ENCODE measurements around the gene USP46.

The USP46 gene, protein sequence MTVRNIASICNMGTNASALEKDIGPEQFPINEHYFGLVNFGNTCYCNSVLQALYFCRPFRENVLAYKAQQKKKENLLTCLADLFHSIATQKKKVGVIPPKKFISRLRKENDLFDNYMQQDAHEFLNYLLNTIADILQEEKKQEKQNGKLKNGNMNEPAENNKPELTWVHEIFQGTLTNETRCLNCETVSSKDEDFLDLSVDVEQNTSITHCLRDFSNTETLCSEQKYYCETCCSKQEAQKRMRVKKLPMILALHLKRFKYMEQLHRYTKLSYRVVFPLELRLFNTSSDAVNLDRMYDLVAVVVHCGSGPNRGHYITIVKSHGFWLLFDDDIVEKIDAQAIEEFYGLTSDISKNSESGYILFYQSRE

DNA sequence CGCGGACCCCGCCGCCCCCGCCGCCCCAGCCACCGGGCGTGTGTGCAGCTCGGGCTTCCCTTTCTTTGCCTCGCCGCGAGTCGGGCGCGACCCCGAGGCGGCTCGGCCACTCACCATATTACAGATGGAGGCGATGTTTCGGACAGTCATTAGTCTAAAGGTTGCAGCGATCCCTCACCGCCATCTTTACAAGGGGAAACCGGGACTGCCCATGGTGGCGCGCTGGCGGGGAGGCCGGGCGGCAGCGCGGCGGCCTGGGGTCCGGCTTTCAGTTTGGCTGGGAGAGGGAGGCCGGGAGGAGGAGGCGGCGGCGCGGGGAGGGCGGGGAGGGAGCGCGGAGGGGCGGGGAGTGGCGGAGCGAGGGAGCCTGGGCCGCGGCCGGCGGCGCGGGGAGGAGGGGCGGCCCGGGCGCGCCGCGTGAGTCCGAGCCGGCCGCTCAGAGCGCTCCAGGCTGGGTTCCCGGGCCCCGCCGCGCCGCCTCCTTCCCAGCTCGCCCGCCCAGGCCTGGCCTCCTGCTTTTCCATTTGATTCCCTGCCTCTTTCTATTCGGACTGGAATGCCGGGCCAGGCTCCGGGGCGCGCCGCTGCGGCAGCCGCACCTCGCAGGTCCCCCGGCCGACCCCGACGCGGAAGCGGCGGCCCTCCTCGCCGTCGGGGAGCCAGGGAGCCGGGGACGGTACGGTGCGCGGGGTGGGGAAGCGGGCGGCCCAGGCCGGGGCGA lies at the start of gene USP46:
USP46 (minus strand) TSS at position 301 of the 721 bp plus-strand sequence; CDS start at position 150, 151 bp downstream.
- peak; percentile 48 for DNase-seq

DNA sequence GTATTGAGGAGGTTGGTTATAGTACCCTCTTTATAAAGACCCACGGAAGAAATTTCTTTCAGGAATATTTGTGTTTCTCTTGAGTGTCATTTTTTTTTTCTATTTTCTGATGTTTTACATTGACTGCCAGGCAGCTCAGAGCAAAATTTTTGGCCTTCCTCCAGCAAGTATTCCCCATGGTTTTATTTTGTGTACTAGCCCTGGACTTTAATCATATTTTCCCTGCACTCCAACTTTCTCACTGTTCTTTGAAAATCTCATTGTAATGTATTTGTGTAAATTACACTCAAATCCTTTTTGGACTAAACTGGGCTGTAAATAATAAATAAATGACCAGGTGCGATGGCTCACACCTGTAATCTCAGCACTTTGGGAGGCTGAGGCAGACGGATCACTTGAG lies 45.6 kb upstream of the USP46 start:
- DNase-seq, result no peak

DNA sequence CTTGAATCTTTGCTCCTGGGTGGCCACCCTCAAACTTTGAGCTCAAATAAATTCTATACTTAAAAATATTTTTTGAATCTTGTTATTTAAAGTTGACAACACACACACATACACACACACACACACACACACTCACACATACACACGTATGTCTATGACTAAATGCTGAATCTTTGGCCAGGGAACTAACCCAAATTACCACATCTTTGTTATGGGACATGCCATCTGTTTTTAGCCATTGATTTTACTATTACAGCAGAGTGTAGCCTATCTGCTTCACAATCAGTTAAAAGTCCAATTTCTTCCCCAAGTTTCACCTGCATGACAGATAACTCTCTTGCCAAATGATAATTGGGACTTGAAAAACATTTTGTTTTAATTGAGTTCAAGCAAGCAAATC lies 45.0 kb upstream of the USP46 start:
- DNase-seq, result no peak

DNA sequence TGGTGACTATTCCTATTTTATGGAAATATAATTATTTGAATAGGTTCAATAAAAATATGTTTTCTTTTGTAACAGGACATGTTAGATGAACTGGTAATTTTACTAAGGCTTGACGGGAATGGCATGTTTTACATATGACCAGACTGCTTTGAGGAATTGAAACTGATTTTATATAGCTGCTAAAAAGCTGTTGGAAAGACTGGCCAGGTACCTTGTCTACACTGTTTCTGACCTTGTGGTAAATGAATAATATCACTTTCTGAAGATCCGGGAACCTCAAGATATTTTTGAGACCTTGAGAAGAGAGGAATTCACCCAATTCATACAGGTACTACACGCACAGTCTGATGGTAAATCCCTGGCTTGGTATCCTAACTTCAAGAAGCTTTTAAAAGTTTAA lies 42.1 kb upstream of the USP46 start:
- DNase-seq, result no peak

DNA sequence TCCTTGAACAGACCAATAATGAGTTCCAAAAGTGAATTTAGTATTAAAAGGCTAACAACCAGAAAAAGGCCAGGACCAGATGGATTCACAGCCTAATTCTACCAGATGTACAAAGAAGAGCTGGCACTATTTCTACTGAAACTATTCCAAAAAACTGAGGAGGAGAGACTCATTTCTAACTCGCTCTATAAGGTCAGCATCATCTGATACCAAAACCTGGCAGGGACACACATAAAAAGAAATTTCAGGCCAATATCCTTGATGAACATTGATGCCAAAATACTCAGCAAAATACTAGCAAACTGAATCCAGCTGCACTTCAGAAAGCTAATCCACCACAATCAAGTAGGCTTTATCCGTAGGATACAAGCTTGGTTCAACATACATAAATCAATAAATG lies 35.8 kb upstream of the USP46 start:
- DNase-seq, result no peak

DNA sequence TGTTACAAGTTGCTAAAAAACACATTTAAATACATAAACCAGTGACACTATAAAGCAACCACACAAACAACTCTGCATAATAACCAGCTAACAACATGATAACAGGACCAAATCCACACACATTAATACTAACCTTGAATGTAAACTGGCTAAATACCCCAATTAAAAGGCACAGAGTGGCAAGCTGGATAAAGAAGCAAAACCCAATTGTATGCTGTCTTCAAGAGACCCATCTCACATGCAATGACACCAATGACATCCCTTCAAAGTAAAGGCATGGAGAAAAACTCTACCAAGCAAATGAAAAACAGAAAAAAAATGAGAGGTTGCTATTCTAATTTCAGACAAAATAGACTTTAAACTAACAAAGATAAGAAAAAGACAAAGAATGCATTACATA lies 34.4 kb upstream of the USP46 start:
- no peak for DNase-seq

DNA sequence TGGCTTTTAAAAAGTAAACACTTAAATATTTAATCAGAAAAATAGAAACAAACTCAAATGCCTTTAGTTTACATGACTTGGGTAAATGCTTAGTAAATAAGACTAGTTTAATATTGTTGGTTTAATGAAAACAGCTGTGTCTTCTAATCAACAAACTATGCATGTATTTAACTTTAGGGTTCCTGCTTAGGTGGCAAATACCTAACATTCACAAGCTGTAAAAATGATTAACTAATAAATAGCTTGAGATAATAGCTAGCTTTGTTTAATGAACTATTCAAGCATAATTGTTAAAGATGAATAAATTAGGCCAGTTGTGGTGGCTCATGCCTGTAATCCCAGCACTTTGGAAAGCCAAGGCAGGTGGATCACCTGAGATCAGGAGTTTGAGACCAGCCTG lies 30.0 kb upstream of the USP46 start:
- DNase-seq, result no peak

DNA sequence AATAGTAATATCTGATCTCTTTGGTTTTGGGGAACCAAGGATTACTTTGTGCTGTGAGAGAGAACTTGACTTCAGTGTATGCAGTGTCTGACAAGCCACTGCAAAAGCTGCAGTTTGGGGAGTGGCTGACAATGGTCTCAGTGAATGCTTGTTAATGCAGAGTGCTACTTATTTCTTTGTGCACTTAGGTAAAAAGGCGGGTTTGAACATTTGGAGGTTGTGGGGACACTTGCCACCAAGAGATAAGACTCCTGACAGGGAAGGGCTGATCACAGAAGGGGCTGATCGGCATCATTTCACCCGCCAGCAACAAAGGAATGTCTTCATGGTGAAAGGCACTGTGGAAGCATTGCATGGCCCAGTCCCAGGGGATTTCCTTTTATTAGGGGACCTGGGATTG lies 28.6 kb upstream of the USP46 start:
- no peak for DNase-seq

DNA sequence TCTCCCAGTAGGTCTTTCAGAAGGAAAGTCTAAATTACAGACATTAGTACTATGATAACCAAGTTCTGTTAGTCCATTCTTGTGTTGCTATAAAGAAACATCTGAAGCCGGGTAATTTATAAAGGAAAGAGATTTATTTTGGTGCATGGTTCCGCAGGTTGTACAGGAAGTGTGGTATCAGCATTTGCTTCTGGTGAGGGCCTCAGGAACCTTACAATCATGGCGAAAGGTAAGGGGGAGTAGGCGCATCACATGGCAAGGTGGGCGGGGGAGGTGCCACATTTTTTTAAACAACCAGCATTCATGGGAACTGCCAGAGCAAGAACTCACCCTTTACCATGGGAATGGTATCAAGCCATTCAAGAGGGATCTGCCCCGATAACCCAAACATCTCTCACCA lies 26.2 kb upstream of the USP46 start:
- DNase-seq, result no peak

DNA sequence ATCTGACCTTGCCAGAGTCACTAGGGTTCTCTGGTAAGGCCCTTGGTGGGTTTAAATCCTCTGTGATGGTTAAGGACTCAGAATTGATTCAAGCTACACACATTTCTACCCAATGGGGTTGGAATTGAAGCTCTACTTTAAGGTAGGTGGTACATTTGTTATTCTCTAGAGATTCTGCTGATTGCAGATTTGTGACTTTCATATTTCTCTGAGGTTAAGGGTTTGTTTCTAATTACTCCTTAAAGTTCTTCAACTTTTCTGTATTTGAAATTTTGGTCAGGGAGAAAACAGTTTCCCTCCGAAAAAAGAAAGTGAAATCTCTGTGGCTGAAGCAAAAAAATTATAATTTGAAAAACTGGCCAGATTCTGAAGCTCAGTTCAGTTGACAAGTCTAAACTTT lies 25.8 kb upstream of the USP46 start:
- DNase-seq, result no peak

DNA sequence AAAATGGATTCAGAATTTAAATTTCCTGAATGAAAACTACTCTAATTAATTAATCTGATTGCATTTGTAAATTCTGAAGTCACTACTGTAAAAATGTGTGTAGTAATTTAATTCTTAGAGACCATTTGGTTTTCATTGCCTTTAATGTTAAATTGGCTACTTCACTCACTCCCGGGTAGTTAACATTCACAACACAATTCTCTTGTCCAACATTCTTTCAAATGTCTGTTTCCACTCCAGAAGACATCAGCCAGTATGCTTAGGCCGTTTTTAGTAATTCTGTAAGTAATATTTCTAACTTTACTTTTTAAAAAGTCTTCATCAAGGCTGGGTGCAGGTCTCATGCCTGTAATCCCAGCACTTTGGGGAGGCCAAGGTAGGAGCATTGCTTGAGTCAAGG lies 21.3 kb upstream of the USP46 start:
- DNase-seq, result no peak

DNA sequence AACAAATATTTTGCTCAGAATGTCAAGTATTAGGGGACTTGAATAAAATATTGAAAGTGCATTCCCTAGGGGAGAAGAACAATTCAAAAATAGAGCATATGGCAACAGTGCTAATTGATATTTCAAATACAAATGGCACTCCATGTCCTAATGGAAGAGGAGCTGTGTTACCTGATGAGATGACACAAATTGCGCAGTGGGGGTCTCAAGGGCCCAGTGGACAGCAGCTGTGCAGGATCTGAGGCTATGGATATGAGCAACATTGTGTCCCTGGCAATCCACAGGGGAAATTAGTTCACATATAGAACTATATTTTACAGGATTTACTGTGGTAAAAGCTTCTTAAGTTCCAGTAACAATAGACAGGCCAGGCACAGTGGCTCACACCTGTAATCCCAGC lies 17.4 kb upstream of the USP46 start:
- DNase-seq, result no peak

DNA sequence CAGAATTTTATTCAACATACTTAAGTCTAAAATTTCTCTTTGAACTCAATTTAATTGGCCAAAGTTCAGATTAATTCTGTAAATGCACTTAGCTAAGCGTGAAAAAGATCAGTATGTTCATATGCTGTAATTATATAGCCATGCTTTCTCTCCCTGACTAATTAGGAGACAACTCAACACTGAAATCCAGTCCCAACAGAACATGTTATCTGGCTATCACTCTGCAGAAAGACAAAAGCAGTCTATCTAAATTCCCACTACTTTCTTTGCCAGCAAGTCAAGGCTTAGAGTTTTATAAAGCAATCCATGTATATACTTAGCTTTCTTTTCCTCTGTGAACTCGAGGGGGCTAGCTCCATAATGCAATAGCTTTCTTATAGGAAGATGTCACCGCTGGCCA lies 16.0 kb upstream of the USP46 start:
- DNase-seq, result no peak

DNA sequence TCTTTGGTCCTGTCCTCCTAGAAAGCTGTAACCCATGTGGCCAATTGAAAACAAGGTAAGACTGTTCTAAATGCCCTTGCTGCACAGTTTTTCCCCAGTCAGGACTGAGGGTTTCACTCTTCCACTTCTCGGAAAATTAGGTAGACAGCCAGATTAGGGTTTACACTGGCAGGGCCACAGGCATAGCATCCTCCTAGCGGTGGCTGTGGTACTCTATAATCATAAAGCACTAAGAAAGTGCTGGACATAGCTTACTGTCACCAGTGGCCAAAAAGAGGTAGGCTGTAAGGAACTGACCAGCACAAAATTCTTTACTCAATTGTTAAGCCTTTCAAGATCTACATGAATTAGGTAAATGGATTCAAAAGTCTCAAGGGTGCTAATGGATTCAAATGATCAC lies 11.6 kb upstream of the USP46 start:
- DNase-seq, result no peak

DNA sequence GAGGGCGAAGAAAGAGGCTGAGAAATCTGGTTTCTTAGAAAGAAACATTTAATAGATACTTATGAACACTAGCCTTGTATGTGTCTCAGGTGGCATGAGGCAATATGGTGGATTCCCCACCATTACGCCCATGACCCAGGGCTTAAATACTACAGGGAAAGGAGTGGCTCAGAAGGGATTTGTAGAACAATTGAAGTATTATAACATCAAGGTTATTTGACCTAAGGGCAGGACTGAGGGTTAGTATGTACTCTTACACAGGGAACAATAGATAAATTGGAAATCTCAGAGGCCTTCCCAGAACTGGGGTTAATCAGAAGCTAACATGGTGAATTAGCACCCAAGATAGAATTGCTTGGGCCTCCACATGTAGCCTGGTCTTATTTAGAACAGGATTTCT lies 11.0 kb upstream of the USP46 start:
- no peak for DNase-seq

DNA sequence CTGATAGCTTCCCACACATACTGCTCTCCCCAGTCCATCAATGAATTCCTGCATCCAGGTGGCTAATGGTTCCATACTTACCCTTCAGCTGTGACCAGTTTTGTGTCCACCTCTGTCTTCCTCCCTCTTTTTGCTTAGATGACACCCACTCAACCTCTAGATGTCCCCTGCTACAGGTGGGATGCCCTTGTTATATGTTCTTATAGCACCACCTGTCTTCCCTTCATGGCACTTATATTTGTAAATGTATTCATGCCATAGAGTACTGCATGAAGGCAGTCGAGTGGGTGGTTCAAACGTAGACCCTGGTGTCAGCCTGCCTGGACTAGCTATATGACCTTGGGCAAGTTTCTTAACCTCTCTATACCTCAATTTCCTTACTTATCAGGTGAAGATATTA lies 6.5 kb upstream of the USP46 start:
- peak; percentile 32 for DNase-seq

DNA sequence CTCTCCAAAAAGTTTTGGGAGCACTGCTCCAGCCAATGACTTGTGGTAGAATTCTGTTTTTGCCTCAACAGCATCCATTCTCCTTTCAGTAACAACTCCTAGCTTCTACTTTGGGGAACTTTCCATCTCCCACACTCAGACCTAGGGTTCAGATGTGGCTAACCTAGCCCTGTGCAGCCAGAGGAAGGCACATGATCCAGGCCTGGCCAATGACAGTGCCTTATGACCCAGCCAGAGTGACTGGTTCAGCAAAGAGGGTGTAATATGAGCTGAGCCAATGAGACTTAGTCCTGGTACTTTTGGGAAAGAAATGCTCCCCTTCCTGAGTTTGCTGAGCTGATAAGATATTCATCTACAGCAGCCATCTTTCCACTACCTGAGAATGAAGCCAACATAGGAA lies 5.4 kb upstream of the USP46 start:
- no peak for DNase-seq

DNA sequence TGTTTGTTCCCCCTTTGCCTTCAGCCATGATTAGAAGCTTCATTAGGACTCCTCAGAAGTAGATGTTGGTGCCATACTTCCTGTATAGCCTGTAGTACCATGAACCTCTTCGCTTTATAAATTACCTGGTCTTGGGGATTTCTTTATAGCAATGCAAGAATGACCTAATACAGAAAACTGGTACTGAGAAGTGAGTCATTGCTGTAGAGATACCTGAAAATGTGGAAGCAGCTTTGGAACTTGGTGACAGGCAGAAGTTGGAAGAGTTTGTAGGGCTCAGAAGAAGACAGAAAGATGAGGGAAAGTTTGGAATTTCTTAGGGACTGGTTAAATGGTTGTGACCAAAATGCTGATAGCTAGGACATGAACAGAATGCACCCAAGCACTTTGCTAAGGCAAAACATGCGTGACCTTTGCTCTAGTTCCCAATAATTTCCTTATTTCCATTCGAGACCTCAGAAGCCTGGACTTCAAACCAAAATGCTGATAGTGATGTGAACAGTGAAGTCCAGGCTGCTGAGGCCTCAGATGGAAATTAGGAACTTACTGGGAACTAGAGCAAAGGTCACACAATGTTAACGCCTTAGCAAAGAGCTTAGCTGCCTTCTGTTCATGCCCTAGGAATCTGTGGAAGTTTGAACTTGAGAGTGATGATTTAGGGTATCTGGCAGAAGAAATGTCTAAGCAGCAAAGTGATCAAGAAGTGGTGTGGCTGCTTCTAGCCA lies 3.0 kb upstream of the USP46 start:
- no peak for DNase-seq

DNA sequence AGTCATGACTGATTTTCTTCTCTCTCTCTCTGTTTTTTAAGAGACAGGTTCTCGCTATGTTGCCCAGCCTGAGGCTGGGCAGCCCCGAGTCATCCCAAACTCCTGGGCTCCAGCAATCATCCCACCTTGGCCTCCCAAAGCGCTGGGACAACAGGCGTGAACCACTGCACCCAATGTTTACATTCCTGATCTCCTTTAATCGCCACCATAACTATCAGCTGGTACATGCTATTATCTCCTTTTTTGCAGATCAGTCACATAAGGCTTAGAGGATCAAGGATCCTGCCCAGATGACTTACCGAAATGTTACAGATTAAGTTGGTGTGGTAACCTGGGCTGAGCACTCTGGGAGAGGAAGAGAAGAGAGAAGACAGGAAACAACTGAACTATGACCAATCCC lies 1.5 kb upstream of the USP46 start:
- no peak for DNase-seq

DNA sequence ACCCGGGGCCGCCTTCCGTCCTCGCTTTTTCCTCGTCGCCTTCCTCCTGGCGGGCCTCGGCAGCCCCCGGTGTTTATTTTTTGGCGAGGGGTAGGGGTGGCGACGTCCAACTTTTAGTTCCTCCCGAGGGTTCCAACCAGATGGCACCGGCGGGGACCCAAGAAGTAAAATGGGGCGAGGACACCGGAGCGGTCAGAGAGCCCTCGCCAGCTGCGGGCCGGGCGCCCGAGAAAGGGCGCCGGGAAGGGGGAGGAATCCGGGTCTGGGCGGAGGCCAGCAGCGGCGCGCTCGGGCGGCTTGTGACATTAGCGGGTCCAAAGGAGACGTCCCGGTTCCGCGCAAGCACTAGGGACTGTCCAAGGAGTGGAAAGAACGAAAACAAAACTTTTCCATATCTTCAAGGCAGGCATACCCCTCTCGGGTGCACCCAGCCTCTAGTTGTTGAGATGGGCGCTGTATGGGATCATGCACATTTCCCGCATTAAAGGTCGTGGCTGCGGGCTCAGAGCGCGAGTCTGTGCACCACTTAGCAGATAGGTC lies 691 bp upstream of the USP46 start:
- no peak for DNase-seq

DNA sequence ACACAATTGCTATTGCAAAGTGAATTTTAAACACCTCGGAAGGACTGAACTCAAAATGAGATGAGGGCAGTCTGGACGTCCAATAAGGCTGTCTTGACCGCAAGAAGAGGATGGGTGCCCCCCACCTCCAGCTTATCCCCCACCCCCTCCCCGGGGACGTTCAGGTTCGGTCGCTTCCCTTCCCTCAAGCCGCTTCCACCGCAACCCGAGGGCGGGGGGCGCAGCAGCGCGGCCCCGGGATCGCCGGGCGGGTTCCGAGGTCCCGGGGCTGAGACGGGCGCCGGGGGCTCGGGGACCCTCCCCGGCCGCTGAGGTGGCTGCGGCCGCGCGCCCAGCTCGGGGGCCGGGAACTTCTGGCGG lies 480 bp downstream of the USP46 start:
- DNase-seq, result no peak

DNA sequence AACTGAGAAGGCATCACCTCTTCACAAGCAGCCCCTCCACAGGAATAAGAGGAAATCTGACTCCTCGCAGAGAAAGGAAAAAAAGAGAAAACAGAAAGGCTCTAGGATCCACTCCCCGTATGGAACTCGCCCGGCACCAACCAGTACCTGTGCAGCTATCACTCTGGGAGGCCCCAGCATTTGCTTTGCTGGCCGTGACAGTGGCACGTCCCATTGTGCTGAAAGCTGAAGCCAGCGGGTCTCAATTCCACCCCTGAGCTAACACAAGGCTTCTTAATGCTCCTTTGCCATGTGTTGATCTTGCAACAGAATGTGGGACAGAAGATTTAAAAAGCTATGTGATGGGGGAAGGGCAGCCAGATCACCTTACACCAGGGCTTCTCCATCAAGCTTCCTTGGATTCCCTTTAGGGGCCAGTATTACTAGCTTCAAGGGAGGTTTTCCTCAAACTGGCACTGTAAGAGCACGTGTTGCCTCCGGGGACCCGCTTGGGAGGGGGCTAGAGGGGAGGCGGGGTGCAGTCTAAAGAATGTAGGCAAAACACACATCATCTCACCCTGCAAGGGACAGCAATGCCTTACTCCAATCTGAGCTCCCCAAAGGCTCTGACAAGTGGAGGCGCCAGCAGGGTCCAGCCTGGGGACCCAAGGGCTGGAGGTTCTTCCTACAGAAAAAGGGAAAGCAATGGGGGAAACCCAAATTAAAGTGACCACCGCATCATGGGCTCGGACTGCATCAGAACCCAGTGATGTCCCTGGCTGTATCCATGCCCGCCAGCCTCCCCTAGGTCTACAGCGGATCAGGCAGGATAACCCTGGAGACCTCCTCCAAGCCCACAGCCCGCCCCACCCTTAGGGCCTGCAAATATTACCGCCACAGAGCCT lies 1.2 kb downstream of the USP46 start:
- no peak for DNase-seq

DNA sequence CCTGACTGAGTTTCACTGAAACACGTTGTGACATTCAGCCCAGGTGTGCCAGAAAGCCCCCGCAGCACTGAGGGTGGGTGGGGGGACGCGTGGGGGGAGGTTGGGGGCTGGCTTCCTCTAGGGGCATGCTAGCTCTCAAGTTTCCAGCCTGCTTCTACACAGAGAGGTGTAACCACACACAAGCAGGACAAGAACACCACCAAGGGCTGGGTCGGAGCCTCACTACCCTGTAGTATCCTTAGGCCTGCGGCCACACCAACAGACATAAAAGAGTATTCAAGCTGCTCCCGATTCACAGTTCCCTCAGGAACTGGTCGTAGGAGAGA lies 1.8 kb downstream of the USP46 start:
- no peak for DNase-seq

Data from CD4-positive, alpha-beta T cell treated with Interleukin-4 for 4 hours (primary cell).